Stomach smooth muscle (tissue), 2 donors: ENCODE measurements around the gene CWC15.
"Not testable (repeated sequence)": the region's sequence is repeated elsewhere in the genome, so short reads cannot be mapped to it uniquely, and the experiment has no call there.

Source experiments
- H3K27ac ChIP-seq: one replicate; pipeline ENCODE4 v1.7.0; 2013; ENCODE audit warnings: mild to moderate bottlenecking, low read length, inconsistent platforms
- H3K27me3 ChIP-seq, 2 donors: one replicate each; pipeline ENCODE4 v1.7.0; 2013; ENCODE audit warnings: low read length in 2 of 2; ENCODE audit not compliant: insufficient read depth in 2 of 2, control insufficient read depth in 1 of 2
- H3K36me3 ChIP-seq, 2 donors: one replicate each; pipeline ENCODE4 v1.7.0; 2013; ENCODE audit warnings: low read length in 2 of 2; ENCODE audit not compliant: control insufficient read depth in 2 of 2, insufficient read depth in 2 of 2
- H3K4me1 ChIP-seq: one replicate; pipeline ENCODE4 v1.7.0; 2013; ENCODE audit warnings: low read length; ENCODE audit not compliant: control insufficient read depth, insufficient read depth
- H3K4me3 ChIP-seq, 2 donors: one replicate each; pipeline ENCODE4 v1.7.0; 2013; ENCODE audit warnings: low read length in 2 of 2
- H3K9ac ChIP-seq, 2 donors: one replicate each; pipeline ENCODE4 v1.7.0; 2013; ENCODE audit warnings: low read length in 2 of 2, mild to moderate bottlenecking in 1 of 2
- H3K9me3 ChIP-seq, 2 donors: one replicate each; pipeline ENCODE4 v1.7.0; 2013; ENCODE audit warnings: low read length in 2 of 2; ENCODE audit not compliant: control insufficient read depth in 2 of 2
- donor health status: healthy.
- donor health status: Pancreatic carcinoma.

The CWC15 gene

GRCh38 chr11:94973099-94973968 is at the start of gene CWC15, which contains the start of gene KDM4D:
Gene CWC15 (minus strand): TSS chr11:94973556. CDS start chr11:94972185, 1,371 bp downstream.
Gene KDM4D (plus strand): TSS chr11:94973709. CDS start chr11:94997373, 23,664 bp downstream.
- no peaks in the 10 kb centered on the region for H3K9me3 ChIP-seq
- H3K36me3 ChIP-seq, result peaks cover 24% of the 10 kb centered on the region in 2 donors
- H3K4me3 ChIP-seq, result peak within 1 kb of the TSS; percentile 89 to 97
- H3K4me1 ChIP-seq, result no peaks in the 10 kb centered on the region
- peak within 1 kb of the TSS; percentile 59 for H3K27ac ChIP-seq
- H3K27me3 ChIP-seq, result no peaks in the 10 kb centered on the region
- H3K9ac ChIP-seq, result peak within 1 kb of the TSS; percentile 90 to 94

GRCh38 chr11:95021468-95021867 is 48.1 kb upstream of the CWC15 start:
- H3K9me3 ChIP-seq, H3K9ac ChIP-seq, H3K36me3 ChIP-seq, H3K4me3 ChIP-seq, H3K27me3 ChIP-seq, H3K27ac ChIP-seq, H3K4me1 ChIP-seq: not testable (repeated sequence)

- no peak overlapping the region for H3K27ac ChIP-seq
- H3K4me1 ChIP-seq, result no peaks in the 10 kb centered on the region
- H3K4me3 ChIP-seq, result no peak overlapping the region
- no peaks in the 10 kb centered on the region for H3K9me3 ChIP-seq
- H3K9ac ChIP-seq, result no peak overlapping the region
- no peaks in the 10 kb centered on the region for H3K36me3 ChIP-seq
- H3K27me3 ChIP-seq, result peaks cover 0 to 4% of the 10 kb centered on the region in 2 donors
These were observed 42.8 kb upstream of the CWC15 start for GRCh38 chr11:95016139-95016538.

- Histone ChIP-seq H3K36me3 (no peaks in the 10 kb centered on the region), H3K4me3 (no peak overlapping the region), H3K27ac (no peak overlapping the region), H3K9ac (no peak overlapping the region), H3K27me3 (peaks cover 0 to 4% of the 10 kb centered on the region in 2 donors), H3K4me1 (no peaks in the 10 kb centered on the region), H3K9me3 (no peaks in the 10 kb centered on the region)
These were observed 40.9 kb upstream of the CWC15 start for GRCh38 chr11:95014184-95014821.

GRCh38 chr11:95011376-95011775 is 38.0 kb upstream of the CWC15 start:
- no peak overlapping the region for H3K4me3 ChIP-seq

GRCh38 chr11:95005642-95006041 is 32.3 kb upstream of the CWC15 start:
- Histone ChIP-seq H3K4me1 (no peaks in the 10 kb centered on the region), H3K36me3 (no peaks in the 10 kb centered on the region), H3K27me3 (no peaks in the 10 kb centered on the region), H3K9ac (no peak overlapping the region), H3K27ac (no peak overlapping the region), H3K9me3 (no peaks in the 10 kb centered on the region), H3K4me3 (no peak overlapping the region)

More at GRCh38 chr11:95011376-95011775, 38.0 kb upstream of the CWC15 start:
- Histone ChIP-seq H3K27ac (no peak overlapping the region), H3K4me1 (no peaks in the 10 kb centered on the region), H3K9me3 (no peaks in the 10 kb centered on the region), H3K27me3 (peaks cover 0 to 4% of the 10 kb centered on the region in 2 donors), H3K36me3 (no peaks in the 10 kb centered on the region), H3K9ac (no peak overlapping the region)

- H3K9ac ChIP-seq, result no peak overlapping the region
- H3K4me1 ChIP-seq, result no peaks in the 10 kb centered on the region
- H3K27ac ChIP-seq, result no peak overlapping the region
- no peaks in the 10 kb centered on the region for H3K9me3 ChIP-seq
- H3K4me3 ChIP-seq, result no peak overlapping the region
- H3K36me3 ChIP-seq, result no peaks in the 10 kb centered on the region
- H3K27me3 ChIP-seq, result no peaks in the 10 kb centered on the region
These were observed 30.4 kb upstream of the CWC15 start for GRCh38 chr11:95003716-95004115.

GRCh38 chr11:94998285-94998684 is 24.9 kb upstream of the CWC15 start:
- H3K4me1 ChIP-seq, result no peaks in the 10 kb centered on the region
- no peaks in the 10 kb centered on the region for H3K27me3 ChIP-seq
- no peak overlapping the region for H3K27ac ChIP-seq
- no peak overlapping the region for H3K9ac ChIP-seq
- no peaks in the 10 kb centered on the region for H3K9me3 ChIP-seq
- no peak overlapping the region for H3K4me3 ChIP-seq
- H3K36me3 ChIP-seq, result no peaks in the 10 kb centered on the region

GRCh38 chr11:94997437-94997836 is 24.1 kb upstream of the CWC15 start:
- H3K9me3 ChIP-seq, result no peaks in the 10 kb centered on the region
- no peaks in the 10 kb centered on the region for H3K4me1 ChIP-seq
- H3K4me3 ChIP-seq, result no peak overlapping the region
- H3K9ac ChIP-seq, result no peak overlapping the region
- H3K36me3 ChIP-seq, result no peaks in the 10 kb centered on the region
- H3K27ac ChIP-seq, result no peak overlapping the region
- no peaks in the 10 kb centered on the region for H3K27me3 ChIP-seq

- Histone ChIP-seq H3K27me3 (no peaks in the 10 kb centered on the region), H3K9ac (no peak overlapping the region), H3K4me3 (no peak overlapping the region), H3K27ac (no peak overlapping the region), H3K9me3 (no peaks in the 10 kb centered on the region), H3K36me3 (no peaks in the 10 kb centered on the region), H3K4me1 (no peaks in the 10 kb centered on the region)
These were observed 20.1 kb upstream of the CWC15 start for GRCh38 chr11:94993400-94993943.
